Natural killer cell (primary cell): ENCODE data around the gene FALEC. TPM values are rescaled to one million over a fixed set of nuclear protein-coding genes. Genes with fewer than 3 reads are reported as not detected.
A peak's percentile ranks its signal among the peaks of the same experiment; 100 is the strongest.

Source experiments
- ATAC-seq, 3 donors: fragments of 150-1000 bp in 2 of 3; fragments of 200-7000 bp in 1 of 3; cut with Tn5 transposase; 1 replicate in 1 of 3; 2 replicates in 2 of 3; pipeline ENCODE4 v1.10.0; 2021; ENCODE audit warnings: mild to moderate bottlenecking in 2 of 3, moderate library complexity in 2 of 3
- DNase-seq, 2 donors: peaks; one replicate each; pipeline versions ENCODE4 v3.0.0 to v3.0.0-alpha.2; 2013 to 2021; ENCODE audit warnings: mixed read lengths in 1 of 2
- H3K27ac ChIP-seq: one replicate; pipeline ENCODE4 v1.5.1; 2013; ENCODE audit warnings: mild to moderate bottlenecking, low read length
- H3K27me3 ChIP-seq: one replicate; pipeline ENCODE4 v1.6.1; 2013; ENCODE audit warnings: low read length; ENCODE audit not compliant: control insufficient read depth, insufficient read depth
- H3K36me3 ChIP-seq: one replicate; pipeline ENCODE4 v1.6.1; 2013; ENCODE audit warnings: low read length; ENCODE audit not compliant: control insufficient read depth, insufficient read depth
- H3K4me1 ChIP-seq: one replicate; pipeline ENCODE4 v1.6.1; 2013; ENCODE audit warnings: low read length; ENCODE audit not compliant: control insufficient read depth, insufficient read depth
- H3K4me3 ChIP-seq: one replicate; pipeline ENCODE4 v1.5.1; 2013; ENCODE audit warnings: low read length
- H3K9me3 ChIP-seq: one replicate; pipeline ENCODE4 v1.6.1; 2013; ENCODE audit warnings: low read length; ENCODE audit not compliant: control insufficient read depth, insufficient read depth
- H3K27ac Mint-ChIP-seq, 2 donors: one replicate each; pipeline ENCODE4 v1.8.0; 2022; ENCODE audit warnings: mild to moderate bottlenecking in 2 of 2, mixed read lengths in 2 of 2, moderate library complexity in 1 of 2
- H3K27me3 Mint-ChIP-seq, 2 donors: one replicate each; pipeline ENCODE4 v1.8.0; 2022; ENCODE audit warnings: low read depth in 2 of 2, mixed read lengths in 2 of 2
- H3K36me3 Mint-ChIP-seq: one replicate; pipeline ENCODE4 v1.8.0; 2022; ENCODE audit warnings: mixed read lengths
- H3K4me1 Mint-ChIP-seq, 2 donors: one replicate each; pipeline ENCODE4 v1.8.0; 2022; ENCODE audit warnings: mixed read lengths in 2 of 2
- H3K4me3 Mint-ChIP-seq: one replicate; pipeline ENCODE4 v1.8.0; 2022; ENCODE audit warnings: mild to moderate bottlenecking, moderate library complexity, mixed read lengths
- H3K9me3 Mint-ChIP-seq, 2 donors: one replicate each; pipeline ENCODE4 v1.8.0; 2022; ENCODE audit warnings: mixed read lengths in 2 of 2
- WGBS: methylation state at CpG from one replicate; pipeline ENCODE4 v1.1.7; 2013; ENCODE audit warnings: missing lambda C conversion rate; ENCODE audit not compliant: insufficient coverage; 5-methylcytosine and 5-hydroxymethylcytosine counted together
- intact Hi-C: fragments of 100-400 bp; cut with micrococcal nuclease; formaldehyde crosslinking; loops from one replicate; pipeline ENCODE4 v1.14.2; 2022
- total RNA-seq, 4 donors: library from RNA; stranded (reverse); fragments of 120-200 nt in 1 of 4; gene quantifications; one replicate each; pipeline versions ENCODE4 v1.2.3 to v1.2.4, GENCODE V29; 2013 to 2022
- TF ChIP-seq, protein P1 (sequence below): fragments of 200-600 bp; IDR thresholded peaks from one replicate; pipeline ENCODE4 v1.8.0; 2022; ENCODE audit warnings: antibody characterized with exemption

FALEC gene
- total RNA-seq, 3 donors from 2014 or later (not counting 1 experiment from before 2014, with no cell fraction given) = not detected

DNA sequence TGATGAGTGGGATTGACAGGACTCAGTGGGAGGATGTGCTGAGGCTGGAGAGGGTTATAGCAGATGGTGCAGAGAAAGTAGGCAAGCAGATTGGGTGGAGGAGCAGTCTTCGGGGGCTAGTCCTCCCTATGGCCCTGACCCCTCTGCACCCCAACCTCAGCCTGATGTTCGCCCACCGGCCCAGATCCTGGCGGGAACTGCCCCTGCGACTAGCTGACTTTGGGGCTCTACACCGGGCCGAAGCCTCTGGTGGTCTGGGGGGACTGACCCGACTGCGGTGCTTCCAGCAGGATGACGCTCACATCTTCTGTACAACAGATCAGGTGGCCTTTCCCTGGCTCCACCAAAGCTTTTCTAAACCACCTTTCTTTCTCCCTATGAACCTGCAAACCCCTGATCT is 17.2 kb upstream of the FALEC start:
- Mint-ChIP-seq H3K36me3 (peaks cover 7% of the 10 kb centered on the region), H3K27me3 (no peaks in the 10 kb centered on the region), H3K9me3 (no peaks in the 10 kb centered on the region), H3K4me1 (no peaks in the 10 kb centered on the region), H3K4me3 (no peak overlapping the region), H3K27ac (no peak overlapping the region)
- ATAC-seq (no peak), DNase-seq (no peak)
- H3K36me3 ChIP-seq = peaks cover 33% of the 10 kb centered on the region
- intact Hi-C loops = no loop called here
- no peaks in the 10 kb centered on the region for H3K4me1 ChIP-seq
- H3K4me3 ChIP-seq = no peak overlapping the region
- no peaks in the 10 kb centered on the region for H3K27me3 ChIP-seq
- WGBS = 99% methylated on average over 10 of the region's 10 CpGs
- H3K9me3 ChIP-seq = no peaks in the 10 kb centered on the region
- no peak overlapping the region for H3K27ac ChIP-seq
- TF ChIP-seq, protein P1, sequence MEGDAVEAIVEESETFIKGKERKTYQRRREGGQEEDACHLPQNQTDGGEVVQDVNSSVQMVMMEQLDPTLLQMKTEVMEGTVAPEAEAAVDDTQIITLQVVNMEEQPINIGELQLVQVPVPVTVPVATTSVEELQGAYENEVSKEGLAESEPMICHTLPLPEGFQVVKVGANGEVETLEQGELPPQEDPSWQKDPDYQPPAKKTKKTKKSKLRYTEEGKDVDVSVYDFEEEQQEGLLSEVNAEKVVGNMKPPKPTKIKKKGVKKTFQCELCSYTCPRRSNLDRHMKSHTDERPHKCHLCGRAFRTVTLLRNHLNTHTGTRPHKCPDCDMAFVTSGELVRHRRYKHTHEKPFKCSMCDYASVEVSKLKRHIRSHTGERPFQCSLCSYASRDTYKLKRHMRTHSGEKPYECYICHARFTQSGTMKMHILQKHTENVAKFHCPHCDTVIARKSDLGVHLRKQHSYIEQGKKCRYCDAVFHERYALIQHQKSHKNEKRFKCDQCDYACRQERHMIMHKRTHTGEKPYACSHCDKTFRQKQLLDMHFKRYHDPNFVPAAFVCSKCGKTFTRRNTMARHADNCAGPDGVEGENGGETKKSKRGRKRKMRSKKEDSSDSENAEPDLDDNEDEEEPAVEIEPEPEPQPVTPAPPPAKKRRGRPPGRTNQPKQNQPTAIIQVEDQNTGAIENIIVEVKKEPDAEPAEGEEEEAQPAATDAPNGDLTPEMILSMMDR = no peak

DNA sequence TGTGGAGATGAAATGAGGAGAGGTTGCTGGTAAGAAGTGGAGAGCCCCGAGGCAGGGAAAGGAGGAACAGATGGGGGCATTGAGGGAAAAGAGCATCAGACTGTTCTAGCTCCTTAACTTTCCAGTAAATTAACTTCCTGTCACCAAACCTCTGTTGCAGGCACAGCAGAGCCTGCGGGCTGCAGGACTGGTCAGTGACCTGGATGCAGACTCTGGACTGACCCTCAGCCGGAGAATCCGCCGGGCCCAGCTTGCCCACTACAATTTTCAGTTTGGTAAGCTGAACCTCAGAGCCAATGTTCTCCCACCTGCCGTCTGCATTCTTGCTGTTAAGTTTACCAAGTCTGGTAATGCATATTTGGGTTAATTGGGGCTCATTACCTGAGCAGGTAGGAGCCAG is 10.1 kb upstream of the FALEC start:
- H3K4me1 ChIP-seq = no peaks in the 10 kb centered on the region
- WGBS = 98% methylated on average over 6 of the region's 6 CpGs
- Mint-ChIP-seq H3K4me1 (peaks cover 5 to 7% of the 10 kb centered on the region in 2 donors), H3K4me3 (no peak overlapping the region), H3K27me3 (no peaks in the 10 kb centered on the region), H3K9me3 (no peaks in the 10 kb centered on the region), H3K36me3 (peaks cover 9% of the 10 kb centered on the region), H3K27ac (peak overlapping the region in 1 of 2 donors; percentile 50)
- no peak overlapping the region for H3K27ac ChIP-seq
- TF ChIP-seq, protein P1 = no peak
- no peaks in the 10 kb centered on the region for H3K27me3 ChIP-seq
- DNase-seq (no peak), ATAC-seq (no peak)
- intact Hi-C loops = no loop called here
- no peak overlapping the region for H3K4me3 ChIP-seq
- H3K36me3 ChIP-seq = peaks cover 41% of the 10 kb centered on the region
- H3K9me3 ChIP-seq = no peaks in the 10 kb centered on the region

DNA sequence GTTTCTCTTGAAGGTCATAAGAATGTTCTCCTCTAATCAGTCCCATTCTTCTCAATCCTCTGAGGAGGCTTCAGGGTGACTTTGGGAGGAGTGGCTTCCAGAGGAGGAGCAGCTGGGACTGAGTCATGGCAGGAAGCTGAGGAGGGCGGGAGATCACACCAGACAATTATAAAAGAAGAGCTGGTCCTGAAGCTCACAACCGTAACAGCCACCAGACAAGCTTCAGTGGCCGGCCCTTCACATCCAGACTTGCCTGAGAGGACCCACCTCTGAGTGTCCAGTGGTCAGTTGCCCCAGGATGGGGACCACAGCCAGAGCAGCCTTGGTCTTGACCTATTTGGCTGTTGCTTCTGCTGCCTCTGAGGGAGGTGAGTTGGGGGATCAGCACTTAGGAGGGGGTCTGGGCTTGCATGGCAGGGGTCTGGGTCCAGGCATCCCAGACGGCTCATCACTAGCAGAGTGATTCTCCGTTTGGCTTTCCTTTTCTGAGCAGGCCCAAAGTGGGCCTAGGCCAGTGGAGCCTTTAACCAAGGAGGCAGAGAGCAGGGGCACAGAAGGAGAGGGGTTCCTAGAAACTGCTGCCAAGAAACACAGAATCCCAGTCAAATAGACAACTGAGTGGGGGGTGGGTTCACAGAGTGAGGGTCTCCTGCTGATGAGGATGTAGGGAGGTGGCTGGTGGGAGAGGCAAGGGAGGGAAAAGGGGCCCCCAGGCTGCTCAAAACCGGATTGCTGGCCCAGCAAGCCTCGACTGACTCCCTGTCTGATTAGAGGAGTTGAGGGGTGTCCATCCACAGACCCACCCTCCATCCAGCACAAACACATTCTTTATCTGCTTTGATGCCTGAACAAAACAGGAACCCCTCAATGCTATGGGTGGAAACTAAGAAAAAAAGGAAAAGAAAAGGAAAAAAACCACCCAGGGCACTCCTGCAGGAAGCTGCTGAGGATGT is 7.4 kb upstream of the FALEC start, which contains the start of gene ECM1:
Gene ECM1, plus strand, starts transcription at position 198 of the 953 bp plus-strand sequence. Its CDS starts 101 bp downstream, at position 299.
- intact Hi-C loops = no loop called here
- no peak for DNase-seq
- ATAC-seq = no peak
- TF ChIP-seq, protein P1 = no peak
- no peak within 1 kb of the TSS for H3K4me3 Mint-ChIP-seq
- no peaks in the 10 kb centered on the region for H3K27me3 Mint-ChIP-seq
- peaks cover 5 to 11% of the 10 kb centered on the region in 2 donors for H3K4me1 Mint-ChIP-seq
- Histone ChIP-seq H3K9me3 (no peaks in the 10 kb centered on the region), H3K27ac (no peak within 1 kb of the TSS), H3K27me3 (no peaks in the 10 kb centered on the region), H3K4me3 (no peak within 1 kb of the TSS), H3K4me1 (no peaks in the 10 kb centered on the region), H3K36me3 (peaks cover 38% of the 10 kb centered on the region)
- H3K9me3 Mint-ChIP-seq = no peaks in the 10 kb centered on the region
- H3K36me3 Mint-ChIP-seq = peaks cover 9% of the 10 kb centered on the region
- H3K27ac Mint-ChIP-seq = peak within 1 kb of the TSS in 1 of 2 donors; percentile 65
- 73% methylated on average over 7 of the region's 7 CpGs for WGBS
